CD14-positive monocyte (primary cell): ENCODE measurements around the gene FOXJ1. TPM values are rescaled to one million over a fixed set of nuclear protein-coding genes. Genes with fewer than 3 reads are reported as not detected.

ENCODE experiments used
- DNase-seq, 3 donors: peaks; one replicate each; pipeline ENCODE4 v3.0.0-alpha.2; 2011 to 2022
- H2AFZ ChIP-seq: 2 replicates; pipeline ENCODE4 v1.6.0; 2012; ENCODE audit warnings: mild to moderate bottlenecking, low read depth, low read length, inconsistent platforms; ENCODE audit not compliant: insufficient read depth, poor library complexity, severe bottlenecking
- H3K27ac ChIP-seq, 2 donors: 1 replicate in 1 of 2; 2 replicates in 1 of 2; pipeline ENCODE4 v1.5.1; 2012 to 2013; ENCODE audit warnings: low read length in 2 of 2, control low read depth in 1 of 2, inconsistent platforms in 1 of 2, low read depth in 1 of 2, mild to moderate bottlenecking in 1 of 2
- H3K27me3 ChIP-seq, 2 donors: one replicate each; pipeline versions ENCODE4 v1.6.0 to v1.6.1; 2011 to 2013; ENCODE audit warnings: low read length in 2 of 2; ENCODE audit not compliant: control insufficient read depth in 2 of 2, insufficient read depth in 2 of 2
- H3K36me3 ChIP-seq, 2 donors: replicated peaks in 1 of 2; 1 replicate in 1 of 2; 2 replicates in 1 of 2; pipeline versions ENCODE4 v1.5.1 to v1.6.1; 2012 to 2013; ENCODE audit warnings: low read length in 2 of 2, control low read depth in 1 of 2, inconsistent platforms in 1 of 2, mild to moderate bottlenecking in 1 of 2; ENCODE audit not compliant: insufficient read depth in 2 of 2, control insufficient read depth in 1 of 2
- H3K4me1 ChIP-seq, 2 donors: 1 replicate in 1 of 2; 2 replicates in 1 of 2; pipeline versions ENCODE4 v1.5.1 to v1.6.1; 2012 to 2013; ENCODE audit warnings: low read length in 2 of 2, control low read depth in 1 of 2, inconsistent platforms in 1 of 2, mild to moderate bottlenecking in 1 of 2, moderate library complexity in 1 of 2; ENCODE audit not compliant: insufficient read depth in 2 of 2, control insufficient read depth in 1 of 2
- H3K4me2 ChIP-seq: replicated peaks from 2 replicates; pipeline ENCODE3; 2012; ENCODE audit warnings: low read length, moderate library complexity, mild to moderate bottlenecking; ENCODE audit not compliant: poor library complexity, severe bottlenecking; ENCODE audit errors: extremely low read depth
- H3K4me3 ChIP-seq, 3 experiments: fragments of 200-600 bp in 1 of 3; sonication (generic) in 1 of 3; replicated peaks in 1 of 3; 1 replicate in 2 of 3; 2 replicates in 1 of 3; pipeline ENCODE4 v1.5.1; 2011 to 2013; ENCODE audit warnings: low read length in 3 of 3, mild to moderate bottlenecking in 3 of 3, control low read depth in 2 of 3, low read depth in 2 of 3, inconsistent platforms in 1 of 3, moderate library complexity in 1 of 3
- H3K79me2 ChIP-seq: 2 replicates; pipeline ENCODE4 v1.6.0; 2012; ENCODE audit warnings: mild to moderate bottlenecking, control low read depth, inconsistent platforms, low read length, moderate library complexity; ENCODE audit not compliant: insufficient read depth
- H3K9ac ChIP-seq: 2 replicates; pipeline ENCODE4 v1.6.0; 2017; ENCODE audit warnings: low read length, mild to moderate bottlenecking; ENCODE audit not compliant: insufficient read depth, poor library complexity, severe bottlenecking
- H3K9me3 ChIP-seq, 2 donors: replicated peaks in 1 of 2; 1 replicate in 1 of 2; 2 replicates in 1 of 2; pipeline versions ENCODE4 v1.5.1 to v1.6.1; 2012 to 2013; ENCODE audit warnings: low read length in 2 of 2, control low read depth in 1 of 2; ENCODE audit not compliant: control insufficient read depth in 1 of 2, insufficient read depth in 1 of 2
- H4K20me1 ChIP-seq: 2 replicates; pipeline ENCODE4 v1.6.0; 2012; ENCODE audit warnings: mild to moderate bottlenecking, low read length, control low read depth, moderate library complexity; ENCODE audit not compliant: insufficient read depth
- H3K27ac Mint-ChIP-seq, 7 donors: one replicate each; pipeline ENCODE4 v1.8.0; 2020; ENCODE audit warnings: mild to moderate bottlenecking in 7 of 7, mixed read lengths in 7 of 7, moderate library complexity in 6 of 7, inconsistent platforms in 2 of 7
- H3K27me3 Mint-ChIP-seq, 3 donors: one replicate each; pipeline ENCODE4 v1.8.0; 2021 to 2022; ENCODE audit warnings: low read depth in 3 of 3, mild to moderate bottlenecking in 3 of 3, mixed read lengths in 3 of 3, moderate library complexity in 3 of 3, inconsistent platforms in 1 of 3
- H3K36me3 Mint-ChIP-seq, 2 donors: one replicate each; pipeline ENCODE4 v1.8.0; 2020; ENCODE audit warnings: mixed read lengths in 2 of 2, inconsistent platforms in 1 of 2, mild to moderate bottlenecking in 1 of 2
- H3K4me1 Mint-ChIP-seq: one replicate; pipeline ENCODE4 v1.8.0; 2020; ENCODE audit warnings: mild to moderate bottlenecking, mixed read lengths
- H3K4me3 Mint-ChIP-seq, 2 donors: one replicate each; pipeline ENCODE4 v1.8.0; 2020; ENCODE audit warnings: mild to moderate bottlenecking in 2 of 2, mixed read lengths in 2 of 2, moderate library complexity in 1 of 2
- H3K9me3 Mint-ChIP-seq, 7 donors: one replicate each; pipeline ENCODE4 v1.8.0; 2020 to 2022; ENCODE audit warnings: mixed read lengths in 7 of 7, mild to moderate bottlenecking in 6 of 7, moderate library complexity in 6 of 7, inconsistent platforms in 2 of 7
- CTCF ChIP-seq: fragments of 200-600 bp; IDR thresholded peaks from one replicate; pipeline ENCODE4 v1.8.0; 2022; ENCODE audit warnings: antibody characterized with exemption, mild to moderate bottlenecking
- WGBS: methylation state at CpG from one replicate; pipeline ENCODE4 v1.1.5; 2013; ENCODE audit warnings: missing lambda C conversion rate; ENCODE audit not compliant: insufficient coverage; 5-methylcytosine and 5-hydroxymethylcytosine counted together
- intact Hi-C, 2 donors: fragments of 100-400 bp; cut with micrococcal nuclease; formaldehyde crosslinking; loops; one replicate each; pipeline versions ENCODE4 v1.15.0 to v1.15.1; 2023
- polyA plus RNA-seq, 3 donors: library from polyadenylated mRNA; depleted of rRNA in 1 of 3; unstranded in 2 of 3; stranded (reverse) in 1 of 3; fragments of 300-500 nt in 2 of 3; fragments of >200 nt in 1 of 3; fragmentation: Illumina TruSeq in 2 of 3; gene quantifications; 1 replicate in 2 of 3; 2 replicates in 1 of 3; pipeline ENCODE4 v1.2.3, GENCODE V29; 2012 to 2021

The FOXJ1 gene
- polyA plus RNA-seq, 3 donors: not detected

- DNase-seq: no peak
- Mint-ChIP-seq H3K4me3 (peak overlapping the region in 1 of 2 donors; percentile 11), H3K27ac (no peak overlapping the region), H3K9me3 (peaks cover 0 to 8% (median 6%) of the 10 kb centered on the region in 7 donors), H3K36me3 (no peaks in the 10 kb centered on the region), H3K4me1 (peaks cover 3% of the 10 kb centered on the region), H3K27me3 (peaks cover 9 to 43% (median 19%) of the 10 kb centered on the region in 3 donors)
- 50% methylated on average over 2 of the region's 2 CpGs for WGBS
- no peak overlapping the region for H3K4me2 ChIP-seq
- TF ChIP-seq CTCF: no peak
- no peaks in the 10 kb centered on the region for H3K79me2 ChIP-seq
- intact Hi-C loops: no loop called here
- no peak overlapping the region for H3K4me3 ChIP-seq
- H3K27ac ChIP-seq: no peak overlapping the region
- no peaks in the 10 kb centered on the region for H3K9me3 ChIP-seq
- no peaks in the 10 kb centered on the region for H3K36me3 ChIP-seq
- peaks cover 6% of the 10 kb centered on the region in 2 donors for H3K4me1 ChIP-seq
- H4K20me1 ChIP-seq: no peaks in the 10 kb centered on the region
- no peak overlapping the region for H2AFZ ChIP-seq
- no peak overlapping the region for H3K9ac ChIP-seq
- peaks cover 0 to 2% of the 10 kb centered on the region in 2 donors for H3K27me3 ChIP-seq
Measured at GRCh38 chr17:76111956-76112355, 29.1 kb downstream of the FOXJ1 start.

- no peaks in the 10 kb centered on the region for H4K20me1 ChIP-seq
- Mint-ChIP-seq H3K9me3 (peaks cover 0 to 2% (median 0%) of the 10 kb centered on the region in 7 donors), H3K4me3 (no peak overlapping the region), H3K4me1 (peaks cover 32% of the 10 kb centered on the region), H3K27me3 (peaks cover 5 to 29% (median 15%) of the 10 kb centered on the region in 3 donors), H3K27ac (no peak overlapping the region), H3K36me3 (no peaks in the 10 kb centered on the region)
- peak; percentile 34 for TF ChIP-seq CTCF
- no peaks in the 10 kb centered on the region for H3K36me3 ChIP-seq
- peaks cover 0 to 2% of the 10 kb centered on the region in 2 donors for H3K27me3 ChIP-seq
- H3K9ac ChIP-seq: no peak overlapping the region
- no peak for DNase-seq
- no peak overlapping the region for H3K4me2 ChIP-seq
- 100% methylated on average over 1 of the region's 6 CpGs for WGBS
- H2AFZ ChIP-seq: no peak overlapping the region
- no peak overlapping the region for H3K4me3 ChIP-seq
- H3K79me2 ChIP-seq: peaks cover 12% of the 10 kb centered on the region
- intact Hi-C loops: no loop called here
- no peaks in the 10 kb centered on the region for H3K9me3 ChIP-seq
- H3K27ac ChIP-seq: no peak overlapping the region
- peaks cover 38 to 39% of the 10 kb centered on the region in 2 donors for H3K4me1 ChIP-seq
Measured at GRCh38 chr17:76107509-76107908, 33.5 kb downstream of the FOXJ1 start.
